Colon (tissue), 2 donors: ENCODE measurements around the gene GOLGA6L26.
"Not testable (repeated sequence)": the region's sequence is repeated elsewhere in the genome, so short reads cannot be mapped to it uniquely, and the experiment has no call there.

Source experiments
- FAIRE-seq: peaks from 2 replicates; lab custom pipeline; 2012; peaks lifted over from hg19 to GRCh38; lab: Jason Lieb, UNC
- donor health status: control.
- donor health status: control.

GOLGA6L26 gene, protein sequence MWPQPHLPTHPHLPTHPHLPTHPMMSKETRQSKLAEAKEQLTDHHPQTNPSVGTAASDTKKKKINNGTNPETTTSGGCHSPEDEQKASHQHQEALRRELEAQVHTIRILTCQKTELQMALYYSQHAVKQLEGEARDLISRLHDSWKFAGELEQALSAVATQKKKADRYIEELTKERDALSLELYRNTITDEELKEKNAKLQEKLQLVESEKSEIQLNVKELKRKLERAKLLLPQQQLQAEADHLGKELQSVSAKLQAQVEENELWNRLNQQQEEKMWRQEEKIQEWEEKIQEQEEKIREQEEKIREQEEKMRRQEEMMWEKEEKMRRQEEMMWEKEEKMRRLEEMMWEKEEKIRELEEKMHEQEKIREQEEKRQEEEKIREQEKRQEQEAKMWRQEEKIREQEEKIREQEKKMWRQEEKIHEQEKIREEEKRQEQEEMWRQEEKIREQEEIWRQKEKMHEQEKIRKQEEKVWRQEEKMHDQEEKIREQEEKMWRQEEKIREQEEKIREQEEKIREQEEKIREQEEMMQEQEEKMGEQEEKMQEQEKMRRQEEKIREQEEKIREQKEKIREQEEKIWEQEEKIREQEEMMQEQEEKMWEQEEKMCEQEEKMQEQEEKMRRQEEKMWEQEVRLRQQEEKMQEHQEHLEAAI

GRCh38 chr15:23334096-23334495 is at the start of gene GOLGA6L26:
Gene GOLGA6L26, minus strand, starts transcription at chr15:23334196. Its CDS starts 61 bp downstream, at chr15:23334135.
- FAIRE-seq: not testable (repeated sequence)

GRCh38 chr15:23381192-23381591 is 47.2 kb upstream of the GOLGA6L26 start:
- not testable (repeated sequence) for FAIRE-seq

DNA sequence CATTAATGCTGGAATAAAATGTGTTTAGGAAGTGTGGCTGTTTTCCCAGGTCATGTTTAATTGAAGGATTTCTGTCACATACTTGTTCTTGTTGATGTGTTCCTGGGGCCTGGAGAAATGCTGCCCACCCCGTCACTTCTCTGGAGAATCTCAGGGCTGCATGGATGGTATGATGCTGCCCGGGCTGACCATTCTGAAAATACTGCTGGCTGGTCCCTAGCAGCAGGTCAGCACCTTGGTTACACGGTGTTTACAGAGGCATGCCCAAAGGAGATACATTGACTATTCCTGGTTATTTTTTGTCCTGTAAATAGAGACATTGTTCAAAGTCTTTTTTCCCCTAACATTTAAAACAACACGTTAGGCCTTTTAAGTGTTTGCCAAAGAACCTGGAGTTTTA is 46.7 kb upstream of the GOLGA6L26 start:
- not testable (repeated sequence) for FAIRE-seq

- not testable (repeated sequence) for FAIRE-seq
Measured at GRCh38 chr15:23378946-23379345, 45.0 kb upstream of the GOLGA6L26 start.

DNA sequence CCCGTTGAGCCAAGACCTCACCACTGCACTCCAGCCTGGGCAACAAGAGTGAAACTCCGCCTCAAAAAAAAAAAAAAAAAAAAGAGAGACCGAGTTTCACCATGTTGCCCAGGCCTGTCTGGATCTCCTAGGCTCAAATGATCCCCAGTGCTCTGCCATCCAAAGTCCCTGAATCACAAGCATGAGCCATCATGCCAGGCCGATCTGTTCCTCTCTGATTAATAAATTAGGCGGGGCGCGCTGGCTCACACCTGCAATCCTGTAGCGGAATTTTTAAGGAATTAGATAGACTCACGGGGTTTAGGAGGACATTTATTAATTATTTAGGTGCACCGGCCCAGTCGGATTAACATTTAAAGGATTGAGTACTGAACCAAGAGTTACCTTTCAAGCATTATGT is 40.2 kb upstream of the GOLGA6L26 start:
- not testable (repeated sequence) for FAIRE-seq

DNA sequence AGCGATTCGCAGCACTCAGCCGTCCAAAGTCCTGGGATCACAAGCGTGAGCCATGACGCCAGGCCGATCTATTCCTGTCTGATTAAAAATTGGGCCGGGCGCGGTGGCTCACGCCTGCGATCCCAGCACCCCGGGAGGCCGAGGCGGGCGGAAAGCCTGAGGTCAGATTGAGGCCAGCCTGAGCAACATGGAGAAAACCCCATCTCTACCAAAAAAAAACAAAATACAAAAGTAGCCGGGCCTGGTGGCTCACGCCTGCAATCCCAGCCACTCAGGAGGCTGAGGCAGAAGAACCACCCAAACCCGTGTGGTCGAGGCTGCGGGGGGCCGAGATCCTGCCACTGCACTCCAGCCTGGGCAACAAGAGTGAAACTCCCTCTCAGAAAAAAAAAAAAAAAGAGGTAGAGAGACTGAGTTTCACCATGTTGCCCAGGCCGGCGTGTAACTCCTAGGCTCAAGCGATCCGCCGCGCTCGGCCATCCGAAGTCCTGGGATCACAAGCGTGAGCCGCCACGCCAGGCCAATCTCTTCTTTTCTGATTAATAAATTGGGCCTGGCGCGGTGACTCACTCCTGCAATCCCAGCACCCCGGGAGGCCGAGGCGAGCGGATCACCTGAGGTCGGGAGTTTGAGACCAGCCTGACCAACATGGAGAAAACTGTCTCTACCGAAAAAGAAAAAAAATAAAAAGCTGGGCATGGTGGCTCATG is 39.0 kb upstream of the GOLGA6L26 start:
- FAIRE-seq: not testable (repeated sequence)

DNA sequence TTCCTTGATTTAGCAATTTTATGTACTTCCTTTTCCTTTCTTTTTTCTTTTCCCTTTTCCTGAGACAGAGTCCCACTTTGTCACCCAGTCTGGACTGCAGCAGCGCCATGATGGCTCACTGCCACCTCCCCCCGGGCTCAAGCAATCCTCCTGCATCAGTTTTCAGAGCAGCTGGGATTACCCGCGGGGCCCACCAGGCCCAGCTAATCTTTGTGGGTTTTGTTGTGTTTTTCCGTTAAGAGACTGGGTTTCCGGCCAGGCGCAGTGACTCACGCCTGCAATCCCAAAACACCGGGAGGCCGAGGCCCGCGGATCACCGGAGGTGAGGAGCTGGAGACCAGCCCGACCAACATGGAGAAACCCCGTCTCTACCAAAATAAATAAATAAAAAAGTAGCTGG is 38.3 kb upstream of the GOLGA6L26 start:
- no peak for FAIRE-seq

GRCh38 chr15:23371868-23372267 is 37.9 kb upstream of the GOLGA6L26 start:
- FAIRE-seq: not testable (repeated sequence)

DNA sequence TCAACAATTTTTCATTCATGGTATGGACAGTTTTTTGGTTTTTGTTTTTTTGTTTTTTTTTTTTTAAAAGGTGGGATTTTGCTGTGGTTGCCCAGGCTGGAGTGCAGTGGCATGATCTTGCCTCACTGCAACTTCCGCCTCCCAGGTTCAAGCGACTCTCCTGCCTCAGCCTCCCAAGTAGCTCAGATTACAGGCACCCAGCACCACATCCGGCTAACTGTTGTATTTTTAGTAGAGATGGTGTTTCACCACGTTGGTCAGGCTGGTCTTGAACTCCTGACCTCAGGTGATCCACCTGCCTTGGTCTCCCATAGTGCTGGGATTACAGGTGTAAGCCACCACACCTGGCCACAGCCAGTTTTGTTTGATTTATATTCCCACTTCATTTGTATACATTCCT is 37.1 kb upstream of the GOLGA6L26 start:
- FAIRE-seq: not testable (repeated sequence)

DNA sequence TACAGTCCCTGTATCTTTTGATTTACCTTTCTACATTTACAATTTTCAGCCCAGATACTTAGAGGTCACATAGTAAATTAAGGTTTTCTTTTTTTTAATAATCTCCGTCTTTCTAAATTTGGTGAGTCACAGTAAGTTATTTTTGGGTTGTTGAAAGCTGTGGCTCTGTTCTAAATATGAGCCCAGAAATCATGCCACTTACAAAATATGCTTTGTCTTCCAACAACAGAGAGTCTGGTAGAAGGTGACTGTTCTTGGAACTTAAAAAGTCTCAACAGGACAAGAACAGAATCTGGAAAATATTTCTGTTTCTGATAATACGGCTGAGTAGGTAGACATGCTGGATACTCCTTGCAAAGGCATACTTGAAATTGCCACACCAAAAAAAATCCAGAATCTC is 36.6 kb upstream of the GOLGA6L26 start:
- no peak for FAIRE-seq

- FAIRE-seq: not testable (repeated sequence)
Measured at GRCh38 chr15:23364261-23364660, 30.3 kb upstream of the GOLGA6L26 start.

DNA sequence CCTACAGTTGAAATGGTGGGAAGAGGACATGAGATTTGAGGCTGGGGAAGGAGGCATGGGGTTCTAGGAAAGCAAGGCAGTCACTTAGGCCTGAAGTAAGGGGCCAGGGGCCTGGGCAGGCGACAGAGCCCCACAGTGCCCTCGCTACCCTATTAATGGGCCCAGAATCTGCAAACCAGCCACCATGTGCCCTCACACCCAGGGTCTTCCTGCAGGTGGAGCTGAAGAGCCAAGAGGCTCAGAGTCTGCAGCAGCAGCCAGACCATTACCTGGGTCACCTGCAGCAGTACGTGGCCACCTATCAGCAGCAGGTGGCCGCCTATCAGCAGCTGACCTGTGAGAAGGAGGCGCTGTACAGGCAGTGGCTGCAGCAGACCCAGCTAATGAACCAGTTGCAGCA is 28.6 kb upstream of the GOLGA6L26 start:
- FAIRE-seq: not testable (repeated sequence)

GRCh38 chr15:23354448-23354847 is 20.5 kb upstream of the GOLGA6L26 start, which contains the start of gene GOLGA8S:
Gene GOLGA8S, plus strand, starts transcription at chr15:23354748. Its CDS starts 62 bp downstream, at chr15:23354810.
- FAIRE-seq: not testable (repeated sequence)

- not testable (repeated sequence) for FAIRE-seq
Measured at GRCh38 chr15:23311233-23311632, 22.8 kb downstream of the GOLGA6L26 start.

GRCh38 chr15:23305921-23306320 is 28.1 kb downstream of the GOLGA6L26 start:
- FAIRE-seq: not testable (repeated sequence)

GRCh38 chr15:23304805-23305204 is 29.2 kb downstream of the GOLGA6L26 start:
- not testable (repeated sequence) for FAIRE-seq

- FAIRE-seq: not testable (repeated sequence)
Measured at GRCh38 chr15:23304267-23304666, 29.7 kb downstream of the GOLGA6L26 start.

DNA sequence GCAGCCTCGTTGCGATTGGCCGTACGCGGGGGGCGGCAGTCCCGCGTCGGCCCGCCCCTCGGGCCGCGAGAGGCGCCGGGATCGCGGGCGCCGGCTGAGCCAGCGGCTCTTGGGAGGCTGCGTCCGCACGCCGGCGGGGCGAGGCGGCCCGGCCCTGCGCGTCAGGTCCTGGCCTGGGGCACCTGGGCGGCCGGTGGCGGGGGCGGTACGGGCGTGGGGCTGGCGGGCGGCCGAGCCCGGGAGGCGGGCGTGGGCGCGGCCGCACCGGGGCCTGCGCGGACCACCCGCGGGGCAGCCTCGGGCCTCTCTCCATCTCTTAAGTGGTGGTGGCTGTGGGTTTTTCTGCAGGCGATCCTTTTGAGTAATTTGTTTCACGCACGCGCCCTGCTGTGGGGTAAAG is 30.3 kb downstream of the GOLGA6L26 start:
- FAIRE-seq: not testable (repeated sequence)

DNA sequence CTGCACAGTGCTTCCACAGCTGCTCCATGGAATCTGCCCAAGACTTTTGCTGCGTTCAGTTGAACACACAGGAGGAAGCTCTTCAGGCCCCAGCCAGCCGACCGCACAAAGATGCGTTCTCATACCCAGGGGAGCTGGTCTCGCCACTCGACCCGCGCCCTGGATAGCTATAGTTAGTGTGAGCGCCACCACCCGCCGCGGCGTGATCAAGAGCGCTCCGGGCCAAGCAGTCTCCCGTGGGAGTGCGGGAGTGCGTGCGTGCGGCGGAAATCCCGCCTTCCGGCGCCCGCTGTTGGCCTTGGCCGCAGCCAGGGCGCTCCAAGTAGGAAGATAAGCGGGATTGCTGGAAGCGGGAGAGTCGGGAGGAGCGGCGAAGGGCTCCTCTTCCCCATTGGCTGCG is 30.8 kb downstream of the GOLGA6L26 start:
- not testable (repeated sequence) for FAIRE-seq
